Hypothalamus (tissue), 51 donors: ENCODE results near the gene BANF1.

Source experiments
- DNase-seq, 51 donors: peaks; one replicate each; lab custom pipeline; 2025; lab: John Stamatoyannopoulos, UW

Gene BANF1

DNA sequence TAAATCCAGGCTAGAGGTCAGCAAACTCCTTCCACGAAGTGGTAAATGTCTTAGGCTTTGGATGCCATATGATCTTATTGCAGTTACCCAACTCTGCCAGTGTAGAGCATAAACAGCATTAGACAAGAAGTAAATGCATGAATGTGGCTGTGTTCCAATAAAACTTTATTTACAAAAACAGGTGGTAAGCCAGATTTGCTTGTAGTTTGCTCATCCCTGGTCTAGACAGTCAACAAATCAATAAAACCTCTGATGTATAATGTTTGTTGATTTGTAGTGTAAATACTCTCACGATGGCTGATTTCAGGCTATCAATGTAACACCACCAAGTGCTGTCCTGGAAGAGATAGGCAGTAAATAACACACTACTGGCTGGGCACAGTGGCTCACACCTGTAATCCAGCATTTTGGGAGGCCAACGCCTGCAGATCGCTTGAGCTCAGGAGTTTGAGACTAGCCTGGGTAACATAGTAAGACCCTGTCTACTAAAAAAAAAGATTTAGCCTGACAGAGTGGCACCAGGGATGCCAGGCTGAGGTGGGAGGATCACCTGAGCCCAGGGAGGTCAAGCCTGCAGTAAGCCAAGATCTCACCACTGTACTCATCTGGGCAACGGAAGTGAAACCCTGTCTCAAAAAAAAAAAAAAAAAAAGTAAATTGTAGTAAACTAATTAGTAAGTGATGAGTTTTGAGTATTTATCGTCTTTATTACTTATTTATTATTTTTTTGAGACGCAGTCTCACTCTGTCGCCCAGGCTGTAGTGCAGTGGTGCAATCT is 30.8 kb downstream of the BANF1 start:
- no peak for DNase-seq

DNA sequence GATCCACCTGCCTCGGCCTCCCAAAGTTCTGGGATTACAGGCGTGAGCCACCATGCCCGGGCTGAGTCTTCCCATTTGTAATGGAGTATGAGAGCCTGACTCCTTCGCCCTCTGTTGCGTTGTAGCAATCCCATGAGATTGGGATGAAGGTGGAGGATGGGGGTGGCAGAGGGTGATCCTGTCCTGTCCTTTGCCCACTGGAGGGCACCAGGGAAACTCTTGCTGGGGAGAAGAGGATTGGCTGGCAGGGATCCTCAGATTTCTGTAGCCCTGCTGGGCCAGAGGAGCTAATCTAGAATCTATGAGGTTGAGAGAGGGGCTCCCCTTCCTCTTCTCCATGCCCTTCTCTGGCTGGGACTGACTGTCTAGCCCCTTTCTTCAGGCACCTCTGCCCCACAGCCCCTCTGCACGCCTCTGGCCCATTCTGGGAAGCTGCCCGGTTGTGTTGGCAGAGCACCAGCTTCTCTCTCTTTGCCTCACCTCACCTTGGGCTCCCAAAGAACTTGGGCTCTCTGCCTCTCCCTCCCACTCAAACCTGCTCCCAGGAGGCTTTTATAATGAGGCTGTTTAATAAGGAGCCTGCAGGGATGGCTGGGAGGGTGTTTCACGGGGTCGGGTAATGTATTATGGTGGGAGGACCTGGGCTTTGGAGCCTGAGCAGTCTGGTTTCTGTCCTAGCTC is 33.5 kb downstream of the BANF1 start:
- no peak for DNase-seq

DNA sequence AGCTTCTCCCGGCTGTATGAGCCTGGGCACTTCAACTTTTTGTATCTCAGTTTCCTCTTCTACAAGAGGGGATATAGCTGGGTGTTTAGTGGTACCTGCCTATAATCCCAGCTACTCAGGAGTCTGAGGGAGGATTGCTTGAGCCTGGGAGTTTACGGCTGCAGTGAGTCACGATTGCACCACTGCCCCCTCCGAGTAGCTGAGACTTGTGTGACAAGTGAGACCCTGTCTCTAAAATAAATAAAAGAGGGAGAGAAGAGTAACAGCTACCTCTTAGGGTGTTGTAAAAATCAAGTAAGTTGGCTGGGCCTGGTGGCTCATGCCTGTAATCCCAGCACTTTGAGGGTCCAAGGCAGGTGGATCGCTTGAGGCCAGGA is 34.0 kb downstream of the BANF1 start:
- DNase-seq = no peak

DNA sequence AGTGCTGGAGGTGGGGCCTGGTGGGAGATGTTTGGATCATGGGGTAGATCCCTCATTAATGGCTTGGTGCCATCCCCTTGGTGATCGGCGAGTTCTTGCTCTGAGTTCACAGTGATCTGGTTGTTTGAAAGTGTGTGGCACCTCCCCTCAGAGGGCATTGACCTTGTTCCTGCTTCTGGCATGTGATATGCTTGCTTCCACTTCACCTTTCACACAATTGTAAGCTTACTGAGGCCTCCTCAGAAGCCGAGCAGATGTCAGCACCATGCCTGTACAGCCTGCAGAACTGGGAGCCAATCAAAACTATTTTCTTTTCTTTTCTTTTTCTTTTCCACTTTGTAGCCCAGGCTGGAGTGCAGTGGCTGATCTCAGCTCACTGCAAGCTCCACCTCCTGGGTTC is 35.0 kb downstream of the BANF1 start:
- no peak for DNase-seq

DNA sequence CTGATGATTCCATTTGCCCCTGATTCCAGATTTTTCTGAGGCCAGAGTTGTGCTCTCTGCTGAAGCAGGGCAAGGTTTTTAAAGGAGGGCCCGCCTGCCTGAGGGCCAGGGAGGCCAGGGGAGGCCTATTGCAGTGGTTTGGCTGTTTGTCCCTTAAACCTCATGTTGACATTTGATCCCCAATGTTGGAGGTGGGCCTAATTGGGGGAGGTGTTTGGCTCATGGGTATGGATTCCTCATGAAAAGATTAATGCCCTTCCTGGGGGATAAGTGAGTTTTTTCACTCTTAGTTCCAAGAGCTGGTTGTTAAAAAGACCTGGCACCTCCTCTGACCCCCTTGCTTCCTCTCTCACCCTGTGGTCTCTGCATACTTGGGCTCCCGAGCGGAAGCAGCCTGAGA is 37.5 kb downstream of the BANF1 start:
- no peak for DNase-seq

DNA sequence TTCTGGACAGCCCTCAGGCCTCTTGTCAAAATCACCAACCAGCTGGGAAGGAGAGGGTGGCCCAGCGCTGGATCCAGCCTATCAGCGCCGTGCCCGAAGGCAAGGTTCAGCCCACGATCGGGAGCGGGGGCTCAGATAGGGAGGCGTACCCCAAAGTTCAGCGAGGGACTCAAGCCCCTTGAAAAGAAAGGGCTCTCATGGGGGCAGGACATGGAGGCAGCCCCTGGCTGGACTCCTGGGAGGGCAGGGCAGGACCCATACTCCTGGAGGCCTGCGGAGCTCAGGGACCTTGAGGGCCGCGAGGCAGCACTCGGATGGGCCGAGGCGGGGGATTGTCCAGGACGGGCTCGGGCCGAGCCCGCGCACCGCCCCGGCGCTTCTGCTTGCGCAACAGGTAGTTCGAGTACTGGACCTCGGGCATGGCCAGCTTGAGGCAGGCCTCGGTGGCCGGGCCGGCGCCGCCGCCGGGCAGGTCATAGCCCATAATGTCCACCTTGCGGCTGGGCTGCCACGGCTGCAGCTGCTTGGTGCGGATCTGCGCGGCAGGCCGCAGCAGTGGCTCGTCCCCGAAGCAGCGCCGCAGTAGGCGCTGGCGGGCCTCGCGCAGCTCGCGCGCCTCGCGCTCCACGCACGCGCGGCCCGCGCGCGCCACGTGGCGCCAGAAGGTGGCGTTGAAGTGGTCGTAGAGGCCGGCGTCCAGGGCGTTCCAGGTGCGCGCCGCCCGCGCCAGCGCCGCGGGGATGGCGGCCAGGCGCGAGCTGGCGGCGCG is 40.1 kb downstream of the BANF1 start:
- DNase-seq = no peak

DNA sequence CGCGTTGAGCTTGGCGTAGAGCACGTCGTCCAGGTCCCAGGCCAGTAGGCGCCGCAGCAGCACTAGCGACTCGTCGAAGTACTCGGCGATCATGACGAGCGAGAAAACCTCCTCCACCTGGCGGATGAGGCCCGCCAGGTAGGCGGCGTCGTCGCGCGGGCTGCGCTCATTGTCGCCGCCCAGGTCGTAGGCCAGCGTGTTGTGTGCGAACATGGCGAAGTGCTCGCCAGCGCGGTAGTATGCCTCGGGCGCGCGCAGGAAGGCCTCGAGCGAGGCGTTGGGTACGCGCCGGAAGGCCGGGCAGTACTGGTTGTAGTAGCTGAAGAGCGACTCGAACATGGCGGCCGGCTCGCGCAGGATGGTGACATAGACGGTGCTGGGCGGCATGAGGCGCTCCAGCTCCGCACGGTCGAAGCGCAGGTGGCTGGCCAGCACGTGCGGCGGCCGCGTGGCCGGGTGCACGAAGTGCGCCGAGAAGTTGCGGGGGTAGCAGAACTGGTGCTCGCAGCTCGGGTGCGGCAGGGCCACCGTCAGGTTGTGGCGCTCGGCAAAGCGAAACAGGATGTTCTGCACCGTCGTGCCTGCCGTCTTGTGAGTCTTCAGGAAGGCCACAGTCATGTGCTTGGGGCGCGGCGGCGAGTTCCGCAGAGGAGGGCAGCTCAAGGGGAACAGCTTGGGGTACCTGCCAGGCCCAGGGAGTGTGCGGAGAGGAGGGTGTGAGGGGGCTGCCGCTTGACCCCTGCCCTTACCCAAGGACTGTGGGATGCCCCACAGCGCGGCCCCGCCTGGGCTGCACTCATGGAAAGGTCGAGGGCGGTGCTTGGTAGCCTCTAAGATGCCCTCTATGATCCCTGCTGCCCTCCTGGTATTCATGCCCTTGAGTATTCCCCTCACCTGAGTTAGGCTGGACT is 40.9 kb downstream of the BANF1 start:
- no peak for DNase-seq

DNA sequence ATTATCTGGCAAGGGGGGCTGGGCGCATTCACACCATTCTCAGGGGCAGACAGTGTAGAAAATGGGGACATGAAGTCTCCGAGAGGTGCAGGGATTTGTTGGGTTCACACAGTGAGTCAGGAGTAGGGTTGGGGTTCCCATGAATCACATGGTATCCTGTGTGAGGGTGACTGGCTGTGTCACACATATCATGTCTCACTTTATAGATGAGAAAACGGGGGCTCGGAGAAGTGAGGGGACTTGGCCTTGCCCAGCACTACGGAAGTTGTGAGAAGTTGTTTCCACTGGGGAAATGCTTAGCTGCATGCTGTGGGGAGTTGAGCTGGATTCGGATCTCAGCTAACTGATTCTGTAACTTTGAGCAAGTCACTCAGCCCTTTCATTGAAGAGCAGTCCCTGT is 42.5 kb downstream of the BANF1 start:
- DNase-seq = no peak

DNA sequence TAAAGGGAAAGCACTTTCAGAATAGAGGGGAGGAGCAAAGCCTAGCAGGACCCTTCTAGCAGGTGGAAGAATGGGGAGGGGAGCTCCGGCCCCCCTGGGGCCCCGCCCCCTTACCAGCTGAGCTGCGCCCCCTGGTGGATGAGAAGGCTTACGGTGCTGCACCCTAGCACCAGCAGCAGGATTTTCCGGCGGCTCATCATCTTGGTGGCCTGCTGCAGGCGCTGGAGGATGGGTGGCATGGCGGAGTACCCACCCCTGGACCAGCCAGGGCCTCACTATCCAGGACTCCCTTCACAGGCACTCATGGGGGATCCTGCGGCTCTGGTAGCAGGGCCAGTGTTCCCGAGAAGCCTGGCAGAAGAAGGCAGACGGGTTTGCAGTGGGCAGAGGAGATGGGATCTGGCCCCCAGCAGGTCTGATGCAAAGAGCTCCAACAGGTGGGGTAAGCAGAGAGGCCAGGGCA is 42.9 kb downstream of the BANF1 start:
- DNase-seq = peak in 49 of 51 donors; percentile 14 to 83 (median 58)

DNA sequence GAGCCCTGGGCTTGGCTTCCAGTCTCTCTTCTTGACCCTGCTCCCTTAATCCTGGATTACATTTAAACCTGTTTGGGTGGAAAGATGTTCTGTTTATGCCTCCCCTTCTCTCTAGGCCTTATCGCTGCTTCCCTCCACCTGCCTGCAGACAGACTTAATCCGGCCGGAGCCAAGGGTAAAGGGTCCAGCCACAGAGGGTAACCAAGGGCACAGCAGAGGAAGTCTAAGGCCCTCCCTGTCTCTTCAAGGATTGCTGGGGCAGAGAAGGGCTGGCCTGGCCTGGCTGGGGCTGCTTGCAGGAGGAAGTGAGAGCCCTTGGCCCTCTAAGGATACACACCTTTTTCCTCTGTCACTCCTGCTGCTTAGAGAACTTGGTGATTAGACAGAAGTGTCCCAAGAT is 44.6 kb downstream of the BANF1 start:
- DNase-seq = no peak

DNA sequence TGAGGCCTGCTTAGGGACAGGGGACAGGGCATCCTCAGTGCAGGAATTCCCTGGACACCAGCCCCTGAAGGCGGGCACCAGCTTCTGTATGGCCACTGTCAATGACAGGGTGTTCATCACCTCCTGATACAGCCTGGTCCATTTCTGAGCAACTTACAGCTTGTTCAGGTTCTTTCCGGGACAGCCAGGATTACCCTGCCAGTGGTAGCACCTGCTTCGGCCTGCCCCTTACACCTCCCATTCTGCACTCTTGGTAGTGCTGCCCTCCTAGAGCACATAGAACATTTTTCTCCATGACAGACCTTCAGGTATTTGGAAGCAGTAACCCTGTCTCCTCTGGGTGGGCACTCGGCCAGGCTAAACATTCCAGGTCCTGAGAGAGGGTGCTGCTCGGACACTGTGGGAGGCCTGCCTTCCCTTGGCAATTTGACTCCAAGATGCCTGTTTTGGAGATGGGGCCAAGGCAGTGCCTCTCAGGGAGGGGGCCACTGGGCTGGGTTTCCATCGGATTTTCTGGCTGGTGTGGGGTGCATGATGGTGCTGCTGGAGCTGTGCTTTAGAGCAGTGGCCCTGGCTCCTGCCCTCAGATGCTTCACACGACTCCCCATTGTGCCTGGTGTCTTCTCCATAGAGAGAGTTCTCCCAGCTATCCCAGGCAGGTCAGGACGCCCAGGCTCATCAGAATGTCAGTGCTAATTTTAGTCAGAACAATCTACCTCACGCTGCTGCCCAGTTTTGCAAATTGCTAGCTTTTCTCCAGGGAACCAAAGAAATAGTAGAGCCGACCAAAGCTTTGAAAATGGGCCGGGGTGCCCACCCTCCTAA is 45.5 kb downstream of the BANF1 start:
- DNase-seq = no peak

DNA sequence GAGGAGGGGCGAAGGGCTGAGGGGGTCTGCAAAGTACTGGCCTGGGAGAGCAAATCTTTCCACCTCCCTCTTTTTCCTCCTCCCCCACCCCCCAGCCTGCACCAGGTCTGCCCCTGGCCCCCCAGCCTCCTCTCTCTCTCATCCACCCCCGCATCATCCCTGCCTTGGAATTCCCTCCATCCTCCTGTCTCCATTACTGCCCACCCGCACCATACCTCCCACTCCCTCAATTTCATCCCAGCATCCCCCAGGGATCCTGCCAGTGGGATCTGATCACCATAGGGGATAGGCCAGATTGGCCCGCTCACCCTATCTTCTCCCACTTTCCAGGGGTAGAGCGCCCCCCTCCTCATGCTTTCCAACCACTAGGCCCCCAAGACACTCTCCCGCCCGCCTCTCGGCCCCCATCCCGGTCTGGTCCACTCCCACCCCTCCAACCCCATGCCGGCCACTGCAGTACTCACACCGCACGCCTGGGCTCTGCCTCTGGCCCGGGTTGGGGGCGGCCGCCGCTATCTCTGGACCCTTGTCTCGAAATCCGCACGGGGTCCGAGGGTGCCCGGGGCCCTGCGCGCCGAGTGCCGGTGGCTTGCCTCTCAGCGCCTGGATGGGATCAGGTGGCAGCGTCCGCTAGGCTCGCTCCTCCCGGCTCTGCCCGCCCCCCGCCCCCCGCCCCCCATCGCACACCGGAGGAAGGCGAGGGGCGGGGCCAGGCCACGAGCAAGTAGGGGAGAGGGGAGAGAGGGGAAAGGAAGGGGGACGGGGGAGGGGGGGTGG is 46.4 kb downstream of the BANF1 start, which contains the start of gene GAL3ST3:
Gene GAL3ST3, minus strand, starts transcription at position 615 of the 777 bp plus-strand sequence. CDS start 3,746 bp downstream, outside the sequence.
- peak in 9 of 51 donors; percentile 7 to 39 (median 23) for DNase-seq

DNA sequence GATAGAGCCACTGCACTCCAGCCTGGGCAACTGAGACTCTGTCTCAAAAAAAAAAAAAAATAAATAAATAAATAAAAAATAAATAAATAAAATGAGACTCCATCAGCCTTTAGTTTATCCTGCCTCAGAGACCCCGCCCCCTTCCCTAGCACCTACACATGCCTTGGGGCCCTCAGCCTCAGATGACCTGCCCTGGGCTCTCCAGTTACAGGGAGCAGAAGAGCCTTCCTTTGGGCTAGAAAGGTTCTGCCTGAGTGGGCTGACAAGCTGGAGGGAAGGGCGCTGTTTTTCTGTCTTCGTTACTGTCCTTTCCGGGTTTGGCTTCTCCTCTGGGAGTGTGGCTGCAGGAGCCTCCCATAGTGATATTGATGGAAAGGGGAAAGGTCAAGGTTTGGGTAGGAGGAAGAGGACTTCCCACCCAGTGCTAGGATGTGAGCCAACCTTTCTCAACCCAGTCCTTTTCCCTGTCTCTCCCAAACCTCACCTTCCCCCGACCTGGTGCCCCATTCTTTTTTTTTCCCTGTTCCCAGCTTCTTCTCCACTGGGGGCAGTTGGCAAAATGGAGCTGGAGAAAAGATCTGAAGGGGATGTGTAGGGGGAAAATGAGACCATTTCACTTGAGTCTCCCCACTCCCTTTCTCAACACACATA is 48.4 kb downstream of the BANF1 start:
- no peak for DNase-seq

DNA sequence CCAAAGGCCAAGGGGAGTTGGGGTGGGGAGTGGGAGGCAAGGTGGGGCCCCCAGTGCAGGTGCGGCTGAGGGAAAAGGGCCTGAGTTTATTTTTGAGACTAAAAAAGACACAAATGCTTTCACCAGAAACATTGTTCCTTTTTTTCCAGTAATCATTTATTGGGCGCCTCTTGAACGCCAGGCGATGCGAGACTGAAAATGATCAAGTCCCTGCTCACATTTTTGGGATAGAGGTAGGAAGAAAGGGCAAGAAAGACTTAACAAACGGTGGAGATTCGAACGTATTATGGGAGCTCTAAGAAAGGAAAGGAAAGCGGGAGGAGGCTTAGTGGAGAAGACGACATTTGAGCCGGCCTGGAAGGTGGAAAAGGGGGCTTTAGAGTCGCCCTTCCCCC is 49.1 kb downstream of the BANF1 start:
- DNase-seq = peak in 1 of 51 donors; percentile 26

DNA sequence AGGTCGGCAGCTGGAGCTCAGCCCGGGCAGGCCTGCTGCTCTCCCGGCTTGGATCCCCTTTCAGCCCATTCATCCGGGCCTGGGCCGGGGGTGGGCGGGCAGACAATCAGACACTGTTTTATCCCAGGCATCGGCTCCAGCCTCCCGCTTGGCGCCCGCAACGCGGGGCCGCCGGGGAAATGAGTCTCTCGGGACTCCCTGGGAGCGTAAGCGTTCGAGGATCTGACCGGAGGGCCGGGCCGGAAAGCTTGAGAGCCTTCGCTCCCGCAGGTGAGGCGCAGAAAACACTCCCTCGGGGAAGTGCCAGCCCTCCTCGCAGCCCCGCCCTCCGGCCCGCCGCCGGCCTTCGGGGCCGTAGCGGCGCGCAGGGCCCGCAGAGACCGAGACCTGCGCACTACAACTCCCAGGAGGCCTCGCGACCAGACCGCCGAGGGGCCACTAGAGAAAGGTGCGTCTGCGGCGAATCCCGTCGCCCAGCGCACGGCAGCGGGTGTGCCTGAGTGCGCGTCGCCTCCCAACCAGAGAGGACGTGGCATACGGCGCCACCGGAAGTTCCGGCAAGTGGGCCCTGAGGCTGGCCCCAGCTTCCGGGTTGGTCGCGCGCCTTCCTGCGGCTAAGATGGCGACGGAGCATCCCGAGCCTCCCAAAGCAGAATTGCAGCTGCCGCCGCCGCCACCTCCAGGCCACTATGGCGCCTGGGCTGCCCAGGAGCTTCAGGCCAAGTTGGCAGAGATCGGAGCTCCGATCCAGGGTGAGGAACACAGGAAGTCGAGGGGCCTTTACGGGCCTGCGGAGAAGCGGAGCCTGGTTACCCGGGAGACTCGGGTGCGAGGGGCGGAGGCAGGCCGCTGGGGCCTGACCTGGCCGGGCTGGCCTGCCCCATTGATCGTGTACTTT is 49.7 kb downstream of the BANF1 start, which contains the start of gene SF3B2:
Gene SF3B2, plus strand, starts transcription at position 599 of the 898 bp plus-strand sequence. Its CDS starts 21 bp downstream, at position 620.
- peak; percentile 54 to 100 (median 97) for DNase-seq

DNA sequence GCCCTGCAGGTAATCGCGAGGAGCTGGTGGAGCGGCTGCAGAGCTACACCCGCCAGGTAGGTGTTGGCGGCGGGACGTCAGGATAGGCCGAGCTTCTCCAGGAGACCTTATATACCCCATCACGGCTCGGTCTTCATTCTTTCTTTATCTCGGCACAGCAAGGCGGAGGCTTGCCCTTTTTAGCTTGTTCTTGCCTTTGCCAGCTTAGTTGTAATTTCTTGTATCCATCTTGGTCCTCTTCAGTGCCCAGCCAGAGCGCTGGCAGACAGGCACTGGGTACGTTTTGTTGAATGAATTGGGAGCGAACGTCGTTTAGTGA is 50.3 kb downstream of the BANF1 start:
- no peak for DNase-seq
